Astrocyte (in vitro differentiated cells and primary cell): Measurements from ENCODE around the gene GOLGA8J. TPM values are rescaled to one million over a fixed set of nuclear protein-coding genes. Genes with fewer than 3 reads are reported as not detected.
"Not testable (repeated sequence)": the region's sequence is repeated elsewhere in the genome, so short reads cannot be mapped to it uniquely, and the experiment has no call there.

ENCODE experiments used
- DNase-seq: peaks from one replicate; pipeline ENCODE4 v3.0.0-alpha.2; 2010; ENCODE audit warnings: low read depth
- FAIRE-seq: peaks from 2 replicates; lab custom pipeline; 2011; peaks lifted over from hg19 to GRCh38; lab: Jason Lieb, UNC
- H2AFZ ChIP-seq: 2 replicates; pipeline ENCODE4 v1.6.0; 2012; ENCODE audit warnings: low read depth, low read length, inconsistent platforms
- H3K27ac ChIP-seq: 2 replicates; pipeline ENCODE4 v1.5.1; 2011; ENCODE audit warnings: low read depth, low read length, inconsistent platforms
- H3K27me3 ChIP-seq: 2 replicates; pipeline ENCODE4 v1.6.0; 2011; ENCODE audit warnings: low read length, inconsistent platforms; ENCODE audit not compliant: insufficient read depth
- H3K36me3 ChIP-seq: 2 replicates; pipeline ENCODE4 v1.5.1; 2011; ENCODE audit warnings: low read length, inconsistent platforms; ENCODE audit not compliant: insufficient read depth
- H3K4me1 ChIP-seq: 2 replicates; pipeline ENCODE4 v1.5.1; 2011; ENCODE audit warnings: low read length, inconsistent platforms; ENCODE audit not compliant: insufficient read depth
- H3K4me2 ChIP-seq: 2 replicates; pipeline ENCODE4 v1.6.0; 2012; ENCODE audit warnings: low read length, inconsistent platforms
- H3K4me3 ChIP-seq: 2 replicates; pipeline ENCODE4 v1.5.1; 2011; ENCODE audit warnings: low read depth, mild to moderate bottlenecking, low read length, inconsistent platforms; ENCODE audit not compliant: insufficient read depth
- H3K79me2 ChIP-seq: 2 replicates; pipeline ENCODE4 v1.6.0; 2012; ENCODE audit warnings: mild to moderate bottlenecking, low read length, inconsistent platforms; ENCODE audit not compliant: insufficient read depth
- H3K9ac ChIP-seq: 2 replicates; pipeline ENCODE4 v1.6.0; 2012; ENCODE audit warnings: mild to moderate bottlenecking, low read length, inconsistent platforms
- H3K9me3 ChIP-seq: 2 replicates; pipeline ENCODE4 v1.5.1; 2012; ENCODE audit warnings: low read depth, mild to moderate bottlenecking, low read length, inconsistent platforms; ENCODE audit not compliant: insufficient read depth
- H4K20me1 ChIP-seq: 2 replicates; pipeline ENCODE4 v1.6.0; 2012; ENCODE audit warnings: low read length, inconsistent platforms; ENCODE audit not compliant: insufficient read depth
- H3K27ac Mint-ChIP-seq: one replicate; pipeline ENCODE4 v1.8.0; 2021; ENCODE audit warnings: mild to moderate bottlenecking, mixed read lengths; ENCODE audit not compliant: unreplicated experiment
- H3K27me3 Mint-ChIP-seq: one replicate; pipeline ENCODE4 v1.8.0; 2021; ENCODE audit warnings: low read depth, mixed read lengths; ENCODE audit not compliant: unreplicated experiment
- H3K36me3 Mint-ChIP-seq: one replicate; pipeline ENCODE4 v1.8.0; 2021; ENCODE audit warnings: low read depth, mixed read lengths; ENCODE audit not compliant: unreplicated experiment
- H3K4me1 Mint-ChIP-seq: one replicate; pipeline ENCODE4 v1.8.0; 2021; ENCODE audit warnings: low read depth, mixed read lengths; ENCODE audit not compliant: unreplicated experiment
- H3K4me3 Mint-ChIP-seq: one replicate; pipeline ENCODE4 v1.8.0; 2021; ENCODE audit warnings: mild to moderate bottlenecking, moderate library complexity, mixed read lengths; ENCODE audit not compliant: unreplicated experiment
- H3K9me3 Mint-ChIP-seq: one replicate; pipeline ENCODE4 v1.8.0; 2021; ENCODE audit warnings: mild to moderate bottlenecking, mixed read lengths; ENCODE audit not compliant: unreplicated experiment
- EZH2 ChIP-seq: IDR thresholded peaks from 2 replicates; pipeline ENCODE4 v1.6.1; 2012; ENCODE audit warnings: mild to moderate bottlenecking, low read length, inconsistent platforms; ENCODE audit not compliant: insufficient read depth
- total RNA-seq: library from RNA; stranded (reverse); gene quantifications from 2 replicates; pipeline ENCODE4 v1.2.1, GENCODE V29; 2021
- TF ChIP-seq, protein P1 (sequence below): IDR thresholded peaks from 2 replicates; pipeline ENCODE4 v1.5.1; 2011; ENCODE audit warnings: low read depth, mild to moderate bottlenecking, inconsistent platforms, low read length, moderate library complexity; ENCODE audit not compliant: insufficient read depth

GOLGA8J gene
- total RNA-seq, 1 donor from 2014 or later = not detected

DNA sequence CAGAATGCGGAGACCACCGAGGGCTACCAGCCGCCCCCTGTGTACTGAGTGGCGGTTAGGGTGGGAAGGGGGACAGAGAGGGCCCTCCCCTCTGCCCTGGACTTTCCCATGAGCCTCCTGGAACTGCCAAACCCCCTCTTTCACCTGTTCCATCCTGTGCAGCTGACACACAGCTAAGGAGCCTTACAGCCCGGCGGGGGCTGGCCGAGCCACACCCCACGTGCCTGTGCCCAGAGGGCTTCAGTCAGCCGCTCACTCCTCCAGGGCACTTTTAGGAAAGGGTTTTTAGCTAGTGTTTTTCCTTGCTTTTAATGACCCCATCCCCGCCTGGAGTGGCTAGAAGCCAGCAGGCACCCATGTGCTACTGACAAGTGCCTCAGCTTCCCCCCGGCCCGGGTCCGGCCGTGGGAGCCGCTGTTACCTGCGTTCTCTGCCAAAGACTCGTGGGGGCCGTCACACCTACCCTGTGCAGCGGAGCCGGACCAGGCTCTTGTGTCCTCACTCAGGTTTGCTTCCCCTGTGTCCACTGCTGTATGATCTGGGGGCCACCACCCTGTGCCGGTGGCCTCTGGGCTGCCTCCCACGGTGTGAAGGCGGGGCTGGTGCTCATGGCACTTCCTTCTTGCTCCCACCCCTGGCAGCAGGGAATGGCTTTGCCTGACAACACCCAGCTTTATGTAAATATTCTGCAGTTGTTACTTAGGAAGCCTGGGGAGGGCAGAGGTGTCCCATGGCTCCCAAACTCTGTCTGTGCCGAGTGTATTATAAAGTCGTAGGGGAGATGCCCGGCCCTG, 37.3 kb upstream of the GOLGA8J start:
- H3K27me3 Mint-ChIP-seq, H3K36me3 Mint-ChIP-seq, H3K36me3 ChIP-seq, H4K20me1 ChIP-seq, H3K4me3 Mint-ChIP-seq, H3K4me3 ChIP-seq, DNase-seq, H3K9me3 Mint-ChIP-seq, H3K27ac ChIP-seq, H3K27ac Mint-ChIP-seq, H3K4me1 ChIP-seq, FAIRE-seq, H3K4me2 ChIP-seq, H3K27me3 ChIP-seq, H2AFZ ChIP-seq, H3K9ac ChIP-seq, H3K9me3 ChIP-seq, H3K79me2 ChIP-seq, H3K4me1 Mint-ChIP-seq: not testable (repeated sequence)

DNA sequence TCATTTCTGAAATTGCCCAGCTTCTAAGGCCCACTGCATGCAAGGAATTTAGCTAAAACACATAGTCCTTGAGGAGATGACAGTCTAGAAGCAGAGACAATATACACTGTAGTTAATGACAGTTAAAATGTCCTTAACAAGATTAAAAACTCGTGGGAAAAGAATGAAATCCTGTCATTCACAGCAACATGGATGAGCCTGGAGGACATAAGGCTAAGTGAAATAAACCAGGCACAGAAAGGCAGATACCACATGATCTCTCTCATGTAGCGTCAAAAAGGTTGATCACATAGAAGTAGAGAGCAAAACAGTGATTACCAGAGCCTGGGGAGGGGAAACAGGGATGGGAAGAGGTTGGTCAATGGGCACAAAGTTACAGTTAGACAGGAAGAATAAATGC, 36.3 kb upstream of the GOLGA8J start:
- no peak overlapping the region for H2AFZ ChIP-seq
- H3K4me3 ChIP-seq = no peak overlapping the region
- H3K9ac ChIP-seq = no peak overlapping the region
- DNase-seq = no peak
- H3K4me1 ChIP-seq = peaks cover 3% of the 10 kb centered on the region
- no peaks in the 10 kb centered on the region for H3K27me3 ChIP-seq
- peak; percentile 68 for FAIRE-seq
- H3K79me2 ChIP-seq = no peaks in the 10 kb centered on the region
- H3K4me1 Mint-ChIP-seq = no peaks in the 10 kb centered on the region
- no peaks in the 10 kb centered on the region for H3K27me3 Mint-ChIP-seq
- H3K27ac ChIP-seq = no peak overlapping the region
- no peaks in the 10 kb centered on the region for H3K9me3 Mint-ChIP-seq
- TF ChIP-seq, protein P1, sequence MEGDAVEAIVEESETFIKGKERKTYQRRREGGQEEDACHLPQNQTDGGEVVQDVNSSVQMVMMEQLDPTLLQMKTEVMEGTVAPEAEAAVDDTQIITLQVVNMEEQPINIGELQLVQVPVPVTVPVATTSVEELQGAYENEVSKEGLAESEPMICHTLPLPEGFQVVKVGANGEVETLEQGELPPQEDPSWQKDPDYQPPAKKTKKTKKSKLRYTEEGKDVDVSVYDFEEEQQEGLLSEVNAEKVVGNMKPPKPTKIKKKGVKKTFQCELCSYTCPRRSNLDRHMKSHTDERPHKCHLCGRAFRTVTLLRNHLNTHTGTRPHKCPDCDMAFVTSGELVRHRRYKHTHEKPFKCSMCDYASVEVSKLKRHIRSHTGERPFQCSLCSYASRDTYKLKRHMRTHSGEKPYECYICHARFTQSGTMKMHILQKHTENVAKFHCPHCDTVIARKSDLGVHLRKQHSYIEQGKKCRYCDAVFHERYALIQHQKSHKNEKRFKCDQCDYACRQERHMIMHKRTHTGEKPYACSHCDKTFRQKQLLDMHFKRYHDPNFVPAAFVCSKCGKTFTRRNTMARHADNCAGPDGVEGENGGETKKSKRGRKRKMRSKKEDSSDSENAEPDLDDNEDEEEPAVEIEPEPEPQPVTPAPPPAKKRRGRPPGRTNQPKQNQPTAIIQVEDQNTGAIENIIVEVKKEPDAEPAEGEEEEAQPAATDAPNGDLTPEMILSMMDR = no peak
- no peak for TF ChIP-seq EZH2
- H3K4me2 ChIP-seq = no peak overlapping the region
- H3K9me3 ChIP-seq = no peaks in the 10 kb centered on the region
- no peaks in the 10 kb centered on the region for H3K36me3 ChIP-seq
- no peaks in the 10 kb centered on the region for H3K36me3 Mint-ChIP-seq
- H4K20me1 ChIP-seq = no peaks in the 10 kb centered on the region
- no peak overlapping the region for H3K4me3 Mint-ChIP-seq
- H3K27ac Mint-ChIP-seq = no peak overlapping the region

DNA sequence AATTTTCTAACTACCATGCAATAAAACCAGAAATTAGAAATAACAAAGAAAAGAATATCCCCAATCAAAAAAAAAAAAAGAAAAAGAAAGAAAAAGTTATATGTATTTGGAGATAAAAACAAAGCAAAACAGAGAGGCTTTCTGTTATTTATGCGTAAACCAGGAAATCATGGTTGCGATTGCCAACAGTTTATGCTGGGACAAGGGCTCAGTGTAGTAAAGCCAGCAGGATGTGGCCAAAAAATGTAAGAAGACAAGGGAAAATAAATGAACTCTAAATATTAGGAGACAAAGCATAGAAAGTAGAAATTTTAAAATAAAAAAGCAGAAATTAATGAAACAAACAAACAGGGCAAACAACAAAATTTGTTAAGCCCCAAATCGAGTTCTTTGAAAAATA, 27.2 kb upstream of the GOLGA8J start:
- Mint-ChIP-seq H3K27me3 (peaks cover 5% of the 10 kb centered on the region), H3K27ac (no peak overlapping the region)

More for the DNA sequence above, 27.2 kb upstream of the GOLGA8J start:
- Histone ChIP-seq H3K27me3 (peaks cover 3% of the 10 kb centered on the region), H2AFZ (no peak overlapping the region), H3K27ac (no peak overlapping the region), H3K4me2 (no peak overlapping the region), H4K20me1 (no peaks in the 10 kb centered on the region), H3K4me3 (no peak overlapping the region), H3K36me3 (no peaks in the 10 kb centered on the region), H3K9ac (no peak overlapping the region), H3K9me3 (no peaks in the 10 kb centered on the region), H3K79me2 (no peaks in the 10 kb centered on the region), H3K4me1 (no peaks in the 10 kb centered on the region)
- no peaks in the 10 kb centered on the region for H3K36me3 Mint-ChIP-seq
- no peaks in the 10 kb centered on the region for H3K9me3 Mint-ChIP-seq
- H3K4me1 Mint-ChIP-seq = no peaks in the 10 kb centered on the region
- TF ChIP-seq, protein P1 = no peak
- TF ChIP-seq EZH2 = no peak
- no peak for DNase-seq
- no peak overlapping the region for H3K4me3 Mint-ChIP-seq
- FAIRE-seq = no peak
